GM12878 (cell line): ENCODE measurements around the gene SHC1. TPM values are rescaled to one million over a fixed set of nuclear protein-coding genes. Genes with fewer than 3 reads are reported as not detected.

ENCODE experiments used
- BHLHE40 ChIP-seq, 2 experiments: fragments of 450-650 bp in 1 of 2; IDR thresholded peaks; 2 replicates each; pipeline ENCODE4 v1.6.1; 2011 to 2017; ENCODE audit warnings: low read depth in 2 of 2, borderline replicate concordance in 1 of 2, improper control_type of control experiment in 1 of 2, low read length in 1 of 2, mild to moderate bottlenecking in 1 of 2
- BMI1 ChIP-seq: fragments of 450-650 bp; IDR thresholded peaks from 2 replicates; pipeline ENCODE4 v1.6.1; 2016; ENCODE audit warnings: mild to moderate bottlenecking, moderate library complexity, borderline replicate concordance
- CHD2 ChIP-seq: IDR thresholded peaks from 2 replicates; pipeline ENCODE4 v1.6.1; 2011; ENCODE audit warnings: low read depth, low read length, improper control_type of control experiment, borderline replicate concordance
- CREM ChIP-seq: IDR thresholded peaks from 2 replicates; pipeline ENCODE4 v1.6.1; 2014; ENCODE audit warnings: antibody characterized with exemption, low read depth
- E2F8 ChIP-seq: fragments of 450-650 bp; IDR thresholded peaks from 2 replicates; pipeline ENCODE4 v1.6.1; 2018; ENCODE audit warnings: mild to moderate bottlenecking, low read depth, moderate library complexity; ENCODE audit not compliant: partially characterized antibody
- HDAC2 ChIP-seq: fragments of 200-600 bp; sonication (generic); IDR thresholded peaks from 2 replicates; pipeline ENCODE4 v1.6.1; 2017
- IRF4 ChIP-seq: IDR thresholded peaks from 2 replicates; pipeline ENCODE4 v1.6.1; 2011; ENCODE audit warnings: low read depth, low read length
- KLF5 ChIP-seq: fragments of 450-650 bp; IDR thresholded peaks from 2 replicates; pipeline ENCODE4 v1.6.1; 2014; ENCODE audit warnings: mild to moderate bottlenecking; ENCODE audit not compliant: partially characterized antibody
- NR2C1 ChIP-seq: fragments of 450-650 bp; IDR thresholded peaks from 2 replicates; pipeline ENCODE4 v1.6.1; 2017; ENCODE audit warnings: antibody characterized with exemption, mild to moderate bottlenecking, moderate library complexity
- PAX5 ChIP-seq: IDR thresholded peaks from 2 replicates; pipeline ENCODE4 v1.6.1; 2011; ENCODE audit warnings: low read depth, low read length, borderline replicate concordance
- POU2F2 ChIP-seq: IDR thresholded peaks from 3 replicates; pipeline ENCODE4 v1.6.1; 2011; ENCODE audit warnings: low read depth, mild to moderate bottlenecking, low read length, borderline replicate concordance
- RB1 ChIP-seq: fragments of 450-650 bp; formaldehyde crosslinking; IDR thresholded peaks from 2 replicates; pipeline ENCODE4 v1.6.1; 2017; ENCODE audit warnings: mild to moderate bottlenecking, borderline replicate concordance
- RFX5 ChIP-seq: IDR thresholded peaks from 2 replicates; pipeline ENCODE4 v1.6.1; 2011; ENCODE audit warnings: low read depth, low read length, improper control_type of control experiment
- polyA plus RNA-seq, 11 experiments: library from polyadenylated mRNA; depleted of rRNA in 4 of 11; unstranded in 6 of 11; stranded (reverse) in 5 of 11; fragments of >200 nt; fragmentation: Nextera tagmentation in 4 of 11; fragmentation: Illumina TruSeq in 1 of 11; extraction: Ambion mirVana in 4 of 11; extraction: Trizol in 1 of 11; gene quantifications; 1 replicate in 1 of 11; 2 replicates in 10 of 11; pipeline versions ENCODE4 v1.2.1 to v1.2.3, GENCODE V29; 2011 to 2016; ENCODE audit warnings: inconsistent platforms in 2 of 11, missing spikeins in 2 of 11, low read depth in 1 of 11
- total RNA-seq, 4 experiments: library from RNA; depleted of rRNA in 3 of 4; stranded (reverse); fragments of >200 nt in 3 of 4; fragmentation: Illumina TruSeq in 1 of 4; extraction: Trizol in 1 of 4; gene quantifications; 2 replicates each; pipeline versions ENCODE4 v1.2.1 to v1.2.3, GENCODE V29; 2013 to 2021

SHC1 gene
- total and polyA plus RNA-seq, 10 of the 15 experiments (the other 5 are each of a cell fraction or from before 2014, with no cell fraction given) = 2.6 to 49.3 (median 25.2) TPM

GRCh38 chr1:155017041-155017945 lies 46.7 kb upstream of the SHC1 start (continued):
- TF ChIP-seq KLF5 = no peak
- peak; percentile 34 to 60; a peak in 3 of 4 replicates for TF ChIP-seq BHLHE40 (IDR thresholded peaks at IDR 0.05; ENCODE audit: borderline replicate concordance in 1 of 2, low read depth in 2 of 2, low read length in 1 of 2)
- peak; percentile 46; the same call in 1 of the 2 replicates for TF ChIP-seq PAX5
- TF ChIP-seq HDAC2 = no peak
- TF ChIP-seq CHD2 = 0 out of 2 replicates have a peak, but pooled peaks have one; percentile 9
- no peak for TF ChIP-seq E2F8
- peak; percentile 95; the same call in 2 of the 3 replicates for TF ChIP-seq POU2F2
- no peak for TF ChIP-seq BMI1
- TF ChIP-seq CREM = peak; percentile 39; the same call in 1 of the 2 replicates
- no peak for TF ChIP-seq RFX5
- peak; percentile 28; the same call in 1 of the 2 replicates for TF ChIP-seq IRF4
- TF ChIP-seq RB1 = peak; percentile 79; the same call in 1 of the 2 replicates
- no peak for TF ChIP-seq NR2C1
